ENCODE measurements around the gene GLI3. TPM values are rescaled to one million over a fixed set of nuclear protein-coding genes. Genes with fewer than 3 reads are reported as not detected.

The GLI3 gene
- not detected for total RNA-seq

DNA sequence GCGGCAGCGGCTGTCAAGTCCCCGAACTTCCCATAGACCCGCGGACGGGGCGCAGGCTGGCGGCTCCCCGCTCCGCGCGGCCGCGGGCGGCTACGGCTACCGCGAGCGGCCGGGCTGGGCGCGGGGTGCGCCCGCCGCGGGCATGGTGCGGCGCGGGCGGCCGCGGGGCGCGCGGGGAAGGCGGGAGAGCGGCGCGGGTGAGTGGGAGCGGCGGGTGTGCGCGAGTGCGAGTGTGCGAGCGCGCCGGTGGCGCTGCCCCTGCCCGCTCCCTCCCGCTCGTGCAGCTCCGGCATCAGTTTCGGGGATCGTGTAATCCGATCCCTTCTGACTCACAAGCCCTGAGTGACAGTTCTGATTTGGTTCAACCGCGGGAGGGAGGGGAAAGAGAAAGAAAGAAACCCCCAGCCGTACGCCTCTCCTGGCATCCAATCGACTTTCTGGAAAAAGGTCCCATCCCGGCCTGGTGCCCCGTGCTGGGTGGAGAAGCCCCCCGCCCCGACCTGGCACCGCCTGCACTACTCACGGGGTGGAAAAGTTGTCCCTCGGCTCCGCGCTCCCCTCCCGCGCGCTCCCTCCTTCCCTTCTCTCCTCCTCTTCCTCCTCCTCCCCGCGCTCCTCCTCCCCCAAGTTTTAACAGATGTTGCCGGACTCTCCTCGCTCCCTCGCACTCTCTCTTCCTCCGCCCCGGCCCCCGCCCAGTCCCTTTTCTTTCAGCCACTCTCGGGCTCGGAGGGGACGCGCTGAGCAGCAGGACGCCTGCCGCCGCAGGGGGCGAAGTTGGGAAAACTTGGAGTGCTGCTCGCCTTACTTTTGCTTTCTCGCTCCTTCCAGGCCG is at the start of gene GLI3:
GLI3 (minus strand) TSS at position 234 of the 835 bp plus-strand sequence. CDS start 13,956 bp downstream, outside the sequence.
- DNase-seq: no peak

DNA sequence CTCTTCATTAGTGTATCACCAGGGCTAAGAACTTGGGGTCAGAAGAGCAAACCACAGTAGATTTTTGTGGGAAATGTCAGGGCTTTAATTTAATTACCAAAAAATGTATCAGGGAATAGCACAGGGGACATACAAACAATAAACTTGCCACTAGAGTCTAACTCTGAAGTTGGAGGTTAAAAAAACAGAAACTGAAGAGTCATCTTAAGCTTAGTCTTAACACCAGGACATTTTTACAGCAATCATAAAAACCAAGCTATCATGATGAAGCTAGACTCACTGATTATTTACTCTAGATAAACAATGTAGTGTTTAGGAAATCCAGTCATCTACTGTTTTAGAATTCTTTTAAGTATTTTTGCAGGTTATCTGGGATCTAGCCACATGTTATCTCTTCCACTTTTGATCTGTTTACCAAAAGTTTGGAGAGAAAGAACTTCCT is 48.4 kb upstream of the GLI3 start:
- no peak for DNase-seq

DNA sequence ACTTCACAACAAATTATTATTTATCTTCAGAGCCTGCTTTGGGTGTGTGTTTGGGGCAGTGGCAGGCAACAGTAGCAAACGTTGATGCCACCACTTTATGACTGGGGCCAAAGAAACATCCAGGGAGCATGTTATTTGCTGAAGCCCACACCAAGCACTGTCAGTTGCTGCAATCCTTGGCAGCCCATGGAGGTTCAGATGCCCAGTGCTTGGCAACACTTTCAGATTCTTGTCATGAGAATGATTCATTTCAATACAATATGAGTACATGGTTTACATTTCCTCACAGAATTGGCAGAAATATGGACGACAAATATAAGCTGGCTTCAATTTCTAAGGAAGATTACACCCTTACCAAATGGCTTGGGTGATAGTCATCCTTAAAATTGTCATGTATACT is 46.5 kb upstream of the GLI3 start:
- DNase-seq: no peak

DNA sequence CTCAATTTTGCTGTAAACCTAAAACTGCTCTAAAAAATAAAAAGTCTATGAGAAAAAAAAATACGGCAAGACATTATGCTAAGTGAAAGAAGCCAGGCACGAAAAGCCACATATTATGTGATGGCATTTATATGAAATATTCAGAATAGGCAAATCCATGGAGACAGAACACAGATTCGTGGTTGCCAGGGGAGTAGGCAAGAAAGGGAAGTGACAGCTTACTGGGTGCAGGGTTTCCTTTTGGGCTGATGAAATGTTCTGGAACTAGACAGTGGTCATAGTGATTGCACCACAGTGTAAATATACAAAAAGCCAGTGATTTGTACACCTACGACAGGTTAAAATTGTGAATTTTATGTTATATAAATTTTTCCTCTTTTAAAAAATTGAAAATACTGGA is 41.3 kb upstream of the GLI3 start:
- DNase-seq: no peak

DNA sequence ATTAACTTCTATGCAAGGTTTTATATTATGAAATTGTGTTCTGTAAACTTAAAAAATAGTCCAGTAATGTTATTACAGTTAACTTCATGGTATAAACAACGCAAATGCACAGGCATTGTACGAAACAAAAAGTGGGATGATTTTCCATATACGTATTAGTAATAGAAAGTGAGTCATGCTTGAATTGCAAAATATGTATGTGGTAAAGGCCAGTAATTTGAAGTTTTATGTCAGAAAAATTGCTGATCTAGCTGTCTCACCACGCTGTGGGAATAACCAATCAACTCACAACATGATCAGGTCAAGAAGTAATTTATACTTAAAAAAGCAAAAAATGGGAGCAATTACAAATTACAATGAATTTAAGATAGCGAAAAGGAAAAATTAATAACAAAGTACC is 37.0 kb upstream of the GLI3 start:
- no peak for DNase-seq

DNA sequence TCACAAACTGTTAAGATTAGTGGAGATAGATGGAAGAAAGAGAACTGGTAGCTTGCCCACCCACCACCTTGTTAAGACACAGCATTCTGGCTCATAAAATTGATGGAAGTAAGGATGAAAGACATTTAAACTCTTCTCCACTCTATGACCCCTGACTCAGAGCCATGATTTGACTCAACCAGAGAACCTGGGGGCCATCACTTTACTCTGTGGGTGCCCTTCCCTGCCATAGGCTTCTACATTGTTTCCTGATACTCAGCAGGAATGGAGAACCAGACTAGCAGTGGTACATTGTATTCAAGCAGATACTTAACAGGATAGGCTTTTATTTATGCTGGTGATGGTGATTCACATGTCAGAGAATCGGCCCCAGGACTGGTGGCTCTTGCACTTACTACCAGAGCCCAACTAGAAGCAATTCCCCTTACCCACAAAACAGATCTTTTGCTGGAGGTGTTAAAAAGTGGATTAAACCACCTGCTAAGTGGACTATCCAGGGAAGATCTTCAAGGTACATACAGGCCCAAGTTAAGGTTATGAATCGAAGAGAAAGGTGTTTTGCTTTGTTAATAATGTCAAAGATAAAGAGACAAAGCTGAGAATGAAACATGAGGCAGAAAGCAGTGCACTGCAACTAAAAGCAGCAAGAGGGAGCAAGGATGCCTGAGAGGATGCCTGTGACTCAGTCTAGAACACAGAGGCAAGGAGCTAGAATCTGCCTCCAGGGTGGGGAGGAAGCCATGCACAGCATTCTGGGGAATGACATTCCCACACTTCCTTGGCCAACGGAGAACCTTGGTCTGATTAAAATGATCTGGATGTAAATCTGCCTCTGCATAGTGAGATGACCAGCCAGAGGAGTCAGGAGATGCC is 36.0 kb upstream of the GLI3 start:
- no peak for DNase-seq

DNA sequence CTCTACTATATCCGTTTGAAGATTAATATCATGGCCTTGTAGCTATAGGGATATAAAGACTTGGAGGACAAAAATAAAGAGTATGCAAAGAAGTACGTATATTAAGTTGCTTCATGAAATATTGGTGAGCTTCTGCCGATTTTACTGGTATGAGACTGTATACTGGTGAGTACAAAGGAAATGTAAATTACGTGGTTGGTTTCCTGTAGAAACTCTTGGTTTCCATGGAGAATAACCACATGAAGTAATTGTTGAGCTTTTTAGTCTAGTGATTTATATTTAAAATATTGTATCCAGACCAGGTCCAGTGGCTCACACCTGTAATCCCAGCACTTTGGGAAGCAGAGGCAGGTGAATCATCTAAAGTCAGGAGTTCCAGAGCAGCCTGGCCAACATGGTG is 32.2 kb upstream of the GLI3 start:
- DNase-seq: no peak

DNA sequence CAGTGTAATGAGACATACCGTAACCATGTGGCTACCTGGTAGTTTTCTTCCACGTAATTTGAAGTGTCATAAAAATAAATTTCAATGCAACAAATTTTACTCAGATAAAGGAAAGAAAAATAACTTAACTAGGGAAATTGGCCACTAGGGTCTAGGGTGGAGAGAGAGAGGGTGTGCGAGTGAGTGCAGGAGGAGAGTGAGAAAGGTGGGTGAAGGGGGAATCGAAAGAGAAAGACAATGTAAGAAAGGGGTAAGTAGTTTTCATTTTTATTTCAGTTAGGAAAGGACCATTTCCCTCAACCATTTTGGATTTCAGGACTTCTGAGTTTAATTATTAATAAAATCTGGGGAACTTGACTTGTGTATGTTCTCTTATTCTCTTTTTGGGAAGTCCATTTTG is 27.7 kb upstream of the GLI3 start:
- no peak for DNase-seq

DNA sequence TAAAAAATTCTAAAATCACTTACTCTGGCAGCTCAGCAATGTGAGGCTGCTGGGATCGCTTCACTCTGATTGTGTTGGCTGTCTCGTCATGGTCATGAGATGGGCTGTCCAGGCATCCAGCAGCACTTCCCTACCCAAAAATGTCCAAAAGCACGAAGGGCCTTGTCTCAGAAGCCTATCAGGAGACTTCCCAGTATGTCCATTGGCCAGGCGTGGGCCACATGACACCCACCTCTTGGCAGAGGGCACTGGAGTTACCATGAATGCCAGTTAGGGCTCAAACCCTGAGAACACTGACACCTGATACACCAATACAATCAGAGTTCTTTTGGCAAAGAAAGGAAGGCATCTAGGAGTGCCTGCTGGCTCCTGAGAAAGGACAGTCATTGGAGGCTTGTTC is 27.0 kb upstream of the GLI3 start:
- no peak for DNase-seq

DNA sequence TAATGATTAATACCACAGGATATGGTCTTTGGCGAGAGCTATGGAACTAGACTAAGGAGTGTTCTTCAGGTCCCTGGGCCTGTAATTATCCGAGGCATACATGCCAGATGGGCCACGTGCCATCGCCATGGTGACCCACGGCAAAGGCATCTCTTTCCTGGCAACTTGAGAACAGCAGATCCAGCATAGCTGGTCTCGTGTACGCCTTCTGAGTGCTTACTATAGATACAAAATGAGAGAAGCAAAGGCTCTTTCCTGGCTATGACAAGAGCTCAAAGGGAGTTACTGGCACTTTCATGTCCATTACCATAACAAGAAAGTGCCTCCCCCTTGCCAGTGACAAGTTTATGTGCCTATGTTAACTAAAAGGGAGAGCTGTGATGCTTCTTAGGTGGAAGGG is 26.0 kb upstream of the GLI3 start:
- no peak for DNase-seq

DNA sequence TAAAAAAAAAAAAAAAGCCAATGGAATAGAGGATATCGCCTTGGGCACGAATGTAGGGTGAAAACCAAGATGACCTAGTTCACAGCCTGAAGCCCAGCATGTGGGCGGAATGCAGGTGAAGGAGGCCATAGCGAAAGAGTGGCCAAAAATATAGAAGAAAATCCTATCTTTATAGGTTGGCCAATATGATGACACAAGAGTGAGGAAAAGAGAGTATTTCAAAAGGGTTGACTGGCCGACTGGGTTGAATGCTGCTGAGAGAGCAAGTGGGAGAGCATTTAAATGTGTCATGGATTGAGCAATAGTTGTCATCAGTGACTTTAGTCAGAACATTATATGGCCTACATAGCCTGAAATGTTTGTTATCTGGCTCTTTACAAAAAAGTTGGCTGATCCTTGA is 17.2 kb upstream of the GLI3 start:
- no peak for DNase-seq

DNA sequence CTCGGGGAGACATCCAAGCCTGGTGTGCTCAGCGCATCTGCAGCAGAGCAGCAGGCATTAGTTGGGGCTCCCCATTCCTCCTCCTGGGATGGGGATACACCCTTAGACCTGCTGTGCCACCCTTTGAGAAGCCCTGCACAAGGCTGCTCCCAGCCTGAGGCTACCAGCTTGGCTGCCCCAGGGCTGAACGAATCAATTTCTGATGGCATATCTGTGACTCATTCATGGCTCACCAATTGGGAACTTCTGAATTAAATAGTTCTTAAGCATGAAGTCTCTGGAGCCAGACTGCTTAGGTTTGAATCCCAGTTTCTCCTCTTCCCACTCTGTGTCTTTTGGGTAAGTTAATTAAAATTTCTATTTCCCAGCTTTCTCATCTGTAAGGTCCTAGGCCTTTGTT is 16.3 kb upstream of the GLI3 start:
- DNase-seq: no peak

DNA sequence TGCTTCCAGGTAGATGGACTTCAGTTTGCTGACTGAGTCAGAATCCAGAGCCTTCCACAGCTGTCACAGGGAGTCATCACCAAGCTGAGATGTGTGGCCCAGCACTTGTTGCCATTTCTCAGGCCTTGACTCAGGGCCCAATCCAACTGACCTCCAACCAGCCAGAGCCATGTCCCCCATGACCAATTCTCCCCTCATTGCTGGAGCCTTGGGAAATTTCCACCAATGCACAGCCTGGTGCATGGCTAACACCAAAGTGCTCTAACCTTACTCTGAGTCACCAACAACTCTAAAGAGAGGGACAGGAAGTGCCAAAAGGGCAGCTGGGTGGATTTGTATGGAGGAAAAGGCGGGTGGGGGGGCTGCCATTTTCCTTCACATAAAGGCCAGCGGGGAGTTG is 13.4 kb upstream of the GLI3 start:
- DNase-seq: no peak

DNA sequence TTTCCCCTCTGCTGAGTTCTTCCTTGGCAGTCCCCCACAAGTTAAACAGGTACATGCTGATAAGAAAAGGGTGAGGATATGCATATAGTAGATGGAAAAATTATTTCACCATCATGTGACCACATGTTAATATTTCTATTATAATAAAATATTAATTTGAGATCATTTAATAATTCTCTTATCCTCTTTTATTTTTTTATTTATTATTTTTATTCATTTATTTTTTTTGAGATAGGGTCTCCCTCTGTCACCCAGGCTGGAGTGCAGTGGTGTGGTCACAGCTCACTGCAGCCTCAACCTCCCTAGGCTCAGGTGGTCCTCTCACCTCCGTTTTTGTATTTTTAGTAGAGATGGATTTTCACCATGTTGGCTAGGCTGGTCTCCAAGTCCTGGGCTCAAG is 11.6 kb upstream of the GLI3 start:
- DNase-seq: no peak

DNA sequence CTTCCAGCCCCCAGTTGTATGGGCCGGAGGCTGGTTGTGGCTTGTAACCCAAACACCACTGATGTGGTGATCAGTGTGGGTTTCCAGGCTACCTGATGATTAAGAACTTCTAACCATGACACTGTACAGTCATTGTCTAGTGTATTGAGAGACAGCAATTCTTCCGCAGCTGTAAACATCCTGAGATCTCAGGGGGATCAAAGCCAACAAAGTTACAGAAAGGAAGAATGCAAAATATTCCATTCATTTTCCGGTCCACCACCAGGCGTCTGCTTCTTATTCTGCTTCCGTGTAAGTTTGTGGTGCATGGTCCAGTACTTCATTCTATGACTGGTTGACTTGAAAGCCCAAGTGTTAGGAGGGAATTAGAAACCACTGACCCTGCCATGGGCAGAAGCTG is 10.3 kb upstream of the GLI3 start:
- DNase-seq: no peak

DNA sequence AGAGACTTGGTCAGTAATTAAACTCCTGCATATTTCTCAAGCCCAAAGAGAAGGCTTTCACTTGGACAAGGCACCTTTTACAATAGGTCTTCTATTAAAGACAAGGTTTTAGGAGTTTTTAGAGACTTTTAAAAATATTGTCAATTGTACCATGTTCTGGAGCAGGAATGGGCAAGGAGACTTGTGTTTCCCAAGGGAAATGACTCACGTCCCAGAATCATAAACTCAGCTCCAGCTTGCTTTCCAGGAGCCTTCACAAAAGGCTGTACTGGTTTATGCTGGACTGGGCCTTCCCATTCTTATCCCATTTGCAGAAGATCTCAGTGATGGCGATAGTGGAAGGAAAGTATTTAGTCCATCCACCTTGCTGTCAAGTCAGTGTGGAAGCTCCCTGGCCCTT is 7.8 kb upstream of the GLI3 start:
- no peak for DNase-seq

DNA sequence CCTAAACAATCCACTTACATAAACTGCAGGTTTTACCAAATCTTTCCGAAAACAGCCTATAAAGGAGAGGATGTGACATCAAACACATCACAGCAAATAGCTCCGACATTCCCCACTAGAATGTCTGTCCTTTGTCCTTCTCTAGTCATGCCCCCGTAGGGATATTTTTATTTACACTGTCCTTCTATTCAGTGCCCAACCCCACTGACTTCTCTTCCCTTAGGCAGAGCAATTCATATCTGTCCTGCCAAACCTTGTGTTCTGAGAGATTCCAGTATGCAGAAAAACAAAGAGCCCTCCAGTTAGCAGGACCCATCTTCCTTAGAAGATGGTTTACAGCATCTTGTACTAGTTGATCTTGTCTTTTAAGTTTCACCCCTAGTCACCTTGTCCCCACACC is 5.4 kb upstream of the GLI3 start:
- DNase-seq: no peak

DNA sequence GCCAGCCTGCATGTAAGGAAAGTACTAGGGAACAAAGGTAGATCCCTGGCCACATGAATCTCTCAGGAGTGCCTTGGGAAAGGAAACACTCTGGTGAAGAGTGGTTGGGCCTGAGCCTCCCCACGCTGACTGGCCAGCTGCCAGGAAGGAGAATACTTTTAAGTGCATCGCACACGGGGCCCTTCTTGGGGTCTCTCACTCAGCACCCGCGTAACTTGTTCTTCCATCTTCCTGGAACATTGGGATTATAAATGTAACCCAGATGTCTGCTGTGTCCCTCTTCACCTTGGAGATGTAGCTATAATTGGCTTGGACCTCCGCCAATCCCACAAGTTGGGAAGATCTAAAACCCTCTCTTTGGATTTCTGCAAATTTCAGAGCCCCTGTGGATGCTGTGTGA is 4.4 kb upstream of the GLI3 start:
- no peak for DNase-seq

DNA sequence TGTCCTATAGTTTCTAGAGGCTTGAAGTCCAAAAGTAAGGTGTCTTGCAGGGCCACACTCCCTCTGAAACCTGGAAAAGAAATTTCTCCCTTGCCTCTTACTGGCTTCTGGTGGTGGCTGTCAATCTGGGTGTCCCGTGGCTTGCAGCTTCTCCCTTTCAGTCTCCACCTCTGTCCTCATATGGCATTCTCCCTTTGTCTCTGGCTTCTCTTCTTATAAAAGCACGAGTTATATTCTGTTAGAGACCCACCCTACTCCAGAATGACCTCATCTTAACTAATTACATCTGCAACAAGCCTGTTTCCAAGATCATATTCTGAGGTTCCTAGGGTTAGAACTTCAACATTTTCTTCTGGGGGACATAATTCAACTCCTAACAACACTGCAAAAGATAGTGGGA is 3.4 kb upstream of the GLI3 start:
- no peak for DNase-seq

DNA sequence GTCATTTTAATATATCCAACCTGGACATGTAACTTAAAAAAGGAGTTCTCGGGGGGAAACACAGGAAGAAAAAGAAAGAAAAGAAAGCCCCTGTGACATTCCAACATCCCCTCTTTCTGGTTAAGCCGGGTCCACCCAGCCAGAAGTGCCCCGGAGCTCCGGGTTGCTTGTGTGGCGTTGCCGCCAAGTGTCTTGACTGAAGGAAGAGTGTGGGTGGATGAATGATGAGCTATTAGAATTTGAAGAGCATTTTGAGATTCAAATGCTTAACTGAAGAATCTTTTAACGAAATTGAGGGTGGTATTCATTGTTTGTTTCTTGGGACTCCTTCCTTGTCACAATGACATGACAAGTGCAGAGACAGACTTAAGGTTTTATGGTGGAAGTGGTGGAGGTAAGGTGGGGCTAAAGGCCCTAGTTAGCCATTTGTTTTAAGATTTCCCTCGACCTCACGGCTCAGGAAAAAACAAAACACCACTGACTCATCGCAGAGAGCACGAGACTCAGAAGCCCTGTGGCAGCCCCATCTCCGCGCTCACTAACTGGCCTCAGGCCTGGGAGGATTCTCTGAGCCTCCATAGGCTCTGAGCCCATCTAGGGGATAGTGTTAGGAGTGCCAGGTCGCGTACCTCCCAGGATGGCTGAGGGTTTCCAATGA is 1.8 kb upstream of the GLI3 start:
- DNase-seq: no peak

DNA sequence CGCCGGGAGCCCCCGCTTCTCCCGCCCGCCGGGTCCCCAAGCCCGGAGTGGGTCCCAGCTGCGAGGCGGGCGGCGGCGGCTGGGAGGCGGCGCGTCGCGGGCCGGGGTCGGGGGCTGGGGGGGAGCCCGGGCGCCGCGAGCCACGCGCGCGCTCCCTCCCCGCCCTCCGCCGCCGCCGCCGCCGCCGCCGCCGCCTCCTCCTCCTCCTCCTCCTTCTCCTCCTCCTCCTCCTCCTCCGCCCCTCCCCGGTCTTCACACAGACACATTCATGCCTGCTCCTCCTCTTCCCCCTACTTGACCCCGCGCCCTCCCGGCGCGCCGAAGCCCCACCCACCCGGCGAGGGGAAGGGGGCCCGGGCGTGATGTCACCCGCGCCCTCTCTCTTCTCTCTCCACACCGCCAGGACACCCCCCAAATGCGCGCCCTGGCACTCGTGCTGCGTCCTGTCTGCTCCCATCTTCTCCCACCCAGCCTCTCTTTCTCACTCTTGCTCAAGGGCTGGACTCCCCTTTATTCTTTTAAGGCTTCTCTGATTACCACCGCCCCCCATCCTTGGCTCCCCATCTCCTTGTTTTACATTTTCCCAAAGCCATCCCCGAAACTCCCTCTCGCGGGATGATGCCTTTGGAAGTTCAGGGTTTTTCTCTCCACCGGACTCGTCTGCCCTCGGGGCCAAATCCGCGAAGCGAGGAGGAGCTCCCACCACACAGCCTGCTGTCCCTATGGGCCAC is 967 bp upstream of the GLI3 start:
- DNase-seq: no peak

DNA sequence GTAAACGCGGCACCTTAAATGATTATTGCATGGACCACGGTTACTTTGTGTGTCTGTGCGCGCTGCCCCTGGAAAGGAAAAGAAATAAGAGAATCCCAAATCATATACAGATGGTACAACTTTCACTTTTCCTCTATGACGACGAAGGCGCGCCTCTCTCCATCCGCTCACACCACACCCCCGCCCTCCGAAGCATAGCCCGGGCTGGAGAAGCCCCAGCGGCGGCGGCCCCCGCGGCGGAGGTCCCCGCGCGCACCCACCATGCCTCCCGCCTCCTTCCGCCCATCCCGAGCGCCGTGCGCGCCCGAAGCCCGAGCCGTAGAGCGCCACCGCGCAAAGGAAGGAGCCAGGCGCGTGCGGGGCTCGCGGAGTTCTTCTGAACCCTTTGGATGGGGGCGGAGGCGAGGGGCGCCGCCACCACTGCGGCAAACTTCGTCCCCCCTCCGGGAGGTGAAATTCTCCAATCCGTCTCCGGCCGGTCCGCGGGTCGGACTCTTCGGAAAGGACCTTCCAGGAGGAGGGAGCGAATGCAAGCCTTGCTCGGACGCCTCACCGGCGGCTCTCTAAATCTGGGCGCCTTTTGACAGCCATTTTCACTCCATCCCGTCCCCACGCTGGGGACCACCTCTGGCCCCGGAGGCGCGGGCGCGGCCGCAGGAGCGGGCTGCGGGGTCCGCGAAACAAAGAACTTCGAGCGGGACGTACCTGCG is 588 bp downstream of the GLI3 start:
- DNase-seq: no peak
